Breast epithelium (tissue), 3 donors: Measurements from ENCODE around the gene XYLT1.

Source experiments
- POLR2A ChIP-seq: fragments of 450-650 bp; IDR thresholded peaks from one replicate; pipeline ENCODE4 v1.6.1; 2016; ENCODE audit warnings: antibody characterized with exemption, mild to moderate bottlenecking, moderate library complexity
- POLR2AphosphoS5 ChIP-seq, 3 donors: sonication (generic); formaldehyde crosslinking; IDR thresholded peaks; one replicate each; pipeline ENCODE4 v1.6.1; 2017; ENCODE audit warnings: antibody characterized with exemption in 3 of 3

DNA sequence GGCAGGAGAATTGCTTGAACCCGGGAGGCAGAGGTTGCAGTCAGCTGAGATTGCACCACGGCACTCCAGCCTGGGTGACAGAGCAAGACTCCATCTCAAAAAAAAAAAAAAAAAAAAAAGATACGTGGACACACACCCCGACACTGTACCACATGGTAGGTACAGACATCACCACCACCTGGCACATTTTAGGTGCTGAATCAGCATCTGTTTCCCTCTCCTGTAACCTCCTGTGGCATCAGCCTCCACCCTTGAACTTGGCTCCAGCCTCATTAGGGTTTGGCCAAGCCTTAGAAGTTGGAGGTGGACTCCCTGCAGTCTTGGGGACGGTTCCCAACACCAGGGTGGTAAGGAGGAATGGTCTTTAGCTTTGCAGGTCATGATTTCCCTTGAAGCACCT is 46.0 kb downstream of the XYLT1 start:
- no peak for TF ChIP-seq POLR2AphosphoS5 (IDR thresholded peaks at IDR 0.05)
- no peak for TF ChIP-seq POLR2A
